ENCODE results near the gene ME2.

ME2 gene

DNA sequence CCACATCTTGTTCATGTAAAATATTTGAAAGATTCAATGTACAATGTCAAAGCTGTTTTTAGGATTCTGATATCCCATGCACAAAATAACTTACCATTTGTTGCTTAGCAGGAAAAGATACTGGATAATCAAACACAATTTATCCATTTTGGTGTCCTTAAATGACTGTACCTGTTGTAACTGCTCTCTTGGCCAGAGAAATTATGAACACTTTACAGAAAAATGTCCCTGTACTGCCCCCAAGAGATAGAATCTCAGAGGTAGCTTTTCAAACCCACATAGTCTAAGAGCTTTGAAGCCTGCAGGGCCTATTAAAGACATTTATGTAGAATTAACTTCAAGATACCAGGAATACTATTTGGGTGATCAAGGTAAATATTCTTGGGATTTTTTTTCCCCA lies 12.2 kb upstream of the ME2 start:
- POLR2A ChIA-PET = no interaction called here
- TF ChIP-seq BHLHE40 (IDR thresholded peaks at IDR 0.05; ENCODE audit: borderline replicate concordance) (no peak), SUZ12 (IDR thresholded peaks at IDR 0.05) (no peak), SP1 (IDR thresholded peaks at IDR 0.05) (no peak), TARDBP (IDR thresholded peaks at IDR 0.05) (no peak), FOXK2 (IDR thresholded peaks at IDR 0.05) (no peak), FOXA1 (IDR thresholded peaks at IDR 0.05) (no peak), L3MBTL2 (conservative IDR thresholded peaks at IDR 0.05) (no peak), ARNT (IDR thresholded peaks at IDR 0.05) (no peak), HDGF (IDR thresholded peaks at IDR 0.05; ENCODE audit: borderline replicate concordance) (no peak), CTBP1 (IDR thresholded peaks at IDR 0.05; ENCODE audit: borderline replicate concordance) (no peak)
- TF ChIP-seq, protein P1, sequence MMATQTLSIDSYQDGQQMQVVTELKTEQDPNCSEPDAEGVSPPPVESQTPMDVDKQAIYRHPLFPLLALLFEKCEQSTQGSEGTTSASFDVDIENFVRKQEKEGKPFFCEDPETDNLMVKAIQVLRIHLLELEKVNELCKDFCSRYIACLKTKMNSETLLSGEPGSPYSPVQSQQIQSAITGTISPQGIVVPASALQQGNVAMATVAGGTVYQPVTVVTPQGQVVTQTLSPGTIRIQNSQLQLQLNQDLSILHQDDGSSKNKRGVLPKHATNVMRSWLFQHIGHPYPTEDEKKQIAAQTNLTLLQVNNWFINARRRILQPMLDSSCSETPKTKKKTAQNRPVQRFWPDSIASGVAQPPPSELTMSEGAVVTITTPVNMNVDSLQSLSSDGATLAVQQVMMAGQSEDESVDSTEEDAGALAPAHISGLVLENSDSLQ (IDR thresholded peaks at IDR 0.05) = no peak
- DNase-seq (ENCODE audit: extremely low spot score) = no peak
- CTCF ChIA-PET = interaction anchor here (1.0 to 1.5 kb wide), 2 partner anchors 10 to 47 kb away, joined by 4 to 12 read pairs; partner anchors contain the start of gene MRO

DNA sequence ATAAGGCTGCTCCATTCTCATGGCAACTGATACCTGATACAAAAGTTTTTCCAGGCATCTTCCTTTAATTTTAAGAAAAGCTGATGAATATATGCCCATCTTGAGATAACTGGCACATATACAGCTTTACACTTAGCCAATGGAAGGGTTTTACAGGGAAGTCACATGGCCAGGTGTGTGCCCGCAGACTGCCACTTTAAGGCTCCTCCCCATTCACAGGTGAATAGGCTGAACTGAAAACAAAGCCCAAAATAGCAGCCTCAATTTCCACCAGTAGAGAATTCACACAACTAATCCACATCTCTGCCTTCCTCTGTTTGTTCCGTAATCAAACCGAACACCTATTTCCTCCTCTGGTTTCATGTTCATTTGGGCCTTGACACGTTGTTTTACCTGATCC lies 9.8 kb upstream of the ME2 start:
- POLR2A ChIA-PET = interaction anchor here (2.4 kb wide), 1 partner anchor 9 kb away, joined by 16 read pairs; the partner anchor contains the start of gene ME2
- TF ChIP-seq SP1 (IDR thresholded peaks at IDR 0.05) (no peak), LEF1 (IDR thresholded peaks at IDR 0.05; ENCODE audit: borderline replicate concordance) (no peak), FOXA1 (IDR thresholded peaks at IDR 0.05) (no peak), BHLHE40 (IDR thresholded peaks at IDR 0.05; ENCODE audit: borderline replicate concordance) (no peak), CTBP1 (IDR thresholded peaks at IDR 0.05; ENCODE audit: borderline replicate concordance) (no peak), L3MBTL2 (conservative IDR thresholded peaks at IDR 0.05) (no peak), FOXK2 (IDR thresholded peaks at IDR 0.05) (no peak), TARDBP (IDR thresholded peaks at IDR 0.05) (no peak), ELF4 (IDR thresholded peaks at IDR 0.05) (no peak), NFRKB (IDR thresholded peaks at IDR 0.05) (no peak), SUZ12 (IDR thresholded peaks at IDR 0.05) (no peak), ZNF384 (IDR thresholded peaks at IDR 0.05) (no peak), FOXM1 (IDR thresholded peaks at IDR 0.05; ENCODE audit: borderline replicate concordance) (no peak), ARNT (IDR thresholded peaks at IDR 0.05) (no peak), HDGF (IDR thresholded peaks at IDR 0.05; ENCODE audit: borderline replicate concordance) (no peak)
- TF ChIP-seq, protein P1 (IDR thresholded peaks at IDR 0.05) = no peak
- DNase-seq (ENCODE audit: extremely low spot score) = no peak
- CTCF ChIA-PET = no interaction called here

DNA sequence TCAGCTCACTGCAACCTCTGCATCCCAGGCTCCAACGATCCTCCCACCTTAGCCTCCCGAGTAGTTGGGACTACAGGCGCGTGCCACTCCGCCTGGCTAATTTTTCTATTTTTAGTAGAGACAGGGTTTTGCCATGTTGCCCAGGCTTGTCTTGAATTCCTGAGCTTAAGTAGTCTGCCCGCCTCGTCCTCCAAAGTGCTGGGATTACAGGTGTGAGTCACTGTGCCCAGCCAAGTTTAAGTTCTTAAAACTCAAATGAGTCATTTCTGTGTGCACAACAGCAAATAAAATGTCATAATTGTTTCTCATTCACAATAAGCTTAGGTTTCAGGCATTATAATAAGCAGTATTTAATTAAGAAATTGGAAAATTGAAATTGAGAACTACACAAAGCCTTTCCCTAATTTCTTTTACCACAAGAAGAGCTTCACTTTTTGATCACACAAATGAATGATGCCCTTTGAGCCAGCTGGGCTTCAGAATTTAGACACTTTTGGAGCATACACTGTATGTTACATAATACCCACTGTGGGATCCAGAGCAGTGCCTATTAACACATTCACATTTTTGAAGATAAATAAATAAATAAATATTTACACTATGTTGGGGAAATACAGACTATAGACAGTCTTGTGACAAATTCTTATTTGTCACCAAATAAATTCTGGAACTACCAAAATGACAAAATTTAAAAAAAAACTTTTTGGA lies 8.6 kb upstream of the ME2 start:
- ChIA-PET POLR2A (interaction anchor here (2.4 kb wide), 1 partner anchor 8 kb away, joined by 16 read pairs; the partner anchor contains the start of gene ME2), CTCF (no interaction called here)
- no peak for TF ChIP-seq TARDBP (IDR thresholded peaks at IDR 0.05)
- no peak for TF ChIP-seq LEF1 (IDR thresholded peaks at IDR 0.05; ENCODE audit: borderline replicate concordance)
- TF ChIP-seq SUZ12 (IDR thresholded peaks at IDR 0.05) = no peak
- TF ChIP-seq FOXM1 (IDR thresholded peaks at IDR 0.05; ENCODE audit: borderline replicate concordance) = no peak
- no peak for TF ChIP-seq NFRKB (IDR thresholded peaks at IDR 0.05)
- no peak for TF ChIP-seq L3MBTL2 (conservative IDR thresholded peaks at IDR 0.05)
- no peak for TF ChIP-seq HDGF (IDR thresholded peaks at IDR 0.05; ENCODE audit: borderline replicate concordance)
- no peak for TF ChIP-seq SP1 (IDR thresholded peaks at IDR 0.05)
- DNase-seq (ENCODE audit: extremely low spot score) = no peak

DNA sequence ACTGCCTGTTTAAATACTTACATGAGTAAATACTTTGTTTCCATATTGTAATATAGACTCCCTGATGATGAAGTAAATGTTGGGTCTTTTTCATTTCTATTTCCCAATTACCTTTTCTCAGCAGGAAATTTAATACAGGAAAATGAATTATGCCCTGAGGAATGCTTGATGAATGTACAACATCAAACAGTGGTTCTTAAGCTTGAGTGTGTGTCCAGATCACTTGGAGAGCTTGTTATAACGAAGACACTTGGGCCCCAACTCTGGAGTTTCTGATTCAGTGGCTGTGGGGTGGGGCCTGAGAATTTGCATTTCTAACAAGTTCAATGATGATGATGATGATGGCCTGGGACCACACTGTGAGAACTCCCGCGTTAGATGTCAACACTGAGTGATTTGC lies 7.1 kb upstream of the ME2 start:
- ChIA-PET POLR2A (no interaction called here), CTCF (no interaction called here)
- no peak for DNase-seq (ENCODE audit: extremely low spot score)
- no peak for TF ChIP-seq HDGF (IDR thresholded peaks at IDR 0.05; ENCODE audit: borderline replicate concordance)
- TF ChIP-seq ZNF384 (IDR thresholded peaks at IDR 0.05) = no peak
- no peak for TF ChIP-seq FOXK2 (IDR thresholded peaks at IDR 0.05)
- TF ChIP-seq FOXA1 (IDR thresholded peaks at IDR 0.05) = no peak

DNA sequence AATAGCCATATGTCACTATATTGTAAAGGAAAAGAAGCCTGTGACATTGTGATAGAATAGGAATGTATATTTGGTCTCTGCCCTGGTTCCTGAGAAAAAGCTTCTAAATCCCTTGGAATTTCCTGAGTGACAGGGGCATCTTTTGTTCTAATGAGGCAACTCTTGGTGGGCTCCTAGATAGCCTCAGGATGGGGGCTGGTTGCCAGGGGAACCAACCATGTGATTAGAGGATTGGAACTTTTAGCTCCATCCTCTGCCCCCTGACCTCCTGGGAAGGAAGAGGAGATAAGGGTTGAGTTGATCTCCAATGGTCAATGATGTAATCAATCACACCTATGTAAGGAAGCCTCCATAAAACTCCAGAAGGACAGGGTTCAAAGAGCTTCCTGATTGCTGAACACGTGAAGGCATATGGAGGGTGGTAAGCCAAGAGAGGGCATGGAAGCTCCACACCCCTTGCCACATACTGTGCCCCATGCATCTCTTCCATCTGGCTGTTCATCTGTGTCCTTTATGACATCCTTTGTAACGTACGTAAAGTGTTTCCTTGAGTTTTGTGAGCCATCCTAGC lies 2.9 kb upstream of the ME2 start:
- TF ChIP-seq FOXM1 (IDR thresholded peaks at IDR 0.05; ENCODE audit: borderline replicate concordance) = no peak
- TF ChIP-seq LEF1 (IDR thresholded peaks at IDR 0.05; ENCODE audit: borderline replicate concordance) = no peak
- TF ChIP-seq NFRKB (IDR thresholded peaks at IDR 0.05) = no peak
- TF ChIP-seq ZNF384 (IDR thresholded peaks at IDR 0.05) = no peak
- no peak for TF ChIP-seq FOXA1 (IDR thresholded peaks at IDR 0.05)
- TF ChIP-seq, protein P1 (IDR thresholded peaks at IDR 0.05) = no peak
- no peak for TF ChIP-seq ELF4 (IDR thresholded peaks at IDR 0.05)
- TF ChIP-seq FOXK2 (IDR thresholded peaks at IDR 0.05) = no peak
- no peak for TF ChIP-seq SUZ12 (IDR thresholded peaks at IDR 0.05)
- no peak for TF ChIP-seq ARNT (IDR thresholded peaks at IDR 0.05)
- TF ChIP-seq TARDBP (IDR thresholded peaks at IDR 0.05) = no peak
- no peak for TF ChIP-seq BHLHE40 (IDR thresholded peaks at IDR 0.05; ENCODE audit: borderline replicate concordance)
- no peak for TF ChIP-seq SP1 (IDR thresholded peaks at IDR 0.05)
- no peak for TF ChIP-seq L3MBTL2 (conservative IDR thresholded peaks at IDR 0.05)
- no peak for TF ChIP-seq HDGF (IDR thresholded peaks at IDR 0.05; ENCODE audit: borderline replicate concordance)
- TF ChIP-seq CTBP1 (IDR thresholded peaks at IDR 0.05; ENCODE audit: borderline replicate concordance) = no peak
- CTCF ChIA-PET = interaction anchor here (0.6 kb wide), 1 partner anchor 45 kb away, joined by 4 read pairs; no protein-coding TSS in a partner anchor
- POLR2A ChIA-PET = no interaction called here
- DNase-seq (ENCODE audit: extremely low spot score) = no peak

All from HEK293T (cell line).